Activated naive CD4-positive, alpha-beta T cell treated with anti-CD3 and anti-CD28 coated beads, Interleukin-2, amount 50 U/mL, for 72 hours (primary cell): ENCODE data around the gene IGBP1. TPM values are rescaled to one million over a fixed set of nuclear protein-coding genes. Genes with fewer than 3 reads are reported as not detected.
"Not testable (repeated sequence)": the region's sequence is repeated elsewhere in the genome, so short reads cannot be mapped to it uniquely, and the experiment has no call there.

ENCODE experiments used
- ATAC-seq, 2 donors: fragments of 150-1000 bp; cut with Tn5 transposase; 2 replicates each; pipeline ENCODE4 v1.10.0; 2021; ENCODE audit warnings: mild to moderate bottlenecking in 2 of 2, moderate library complexity in 2 of 2
- DNase-seq, 2 donors: peaks; one replicate each; pipeline ENCODE4 v3.0.0; 2021 to 2022; ENCODE audit warnings: low spot score in 2 of 2
- H3K27ac Mint-ChIP-seq, 2 donors: one replicate each; pipeline ENCODE4 v1.8.0; 2022; ENCODE audit warnings: mild to moderate bottlenecking in 2 of 2, mixed read lengths in 2 of 2
- H3K36me3 Mint-ChIP-seq, 2 donors: one replicate each; pipeline ENCODE4 v1.8.0; 2022; ENCODE audit warnings: mixed read lengths in 2 of 2
- H3K9me3 Mint-ChIP-seq, 2 donors: one replicate each; pipeline ENCODE4 v1.8.0; 2022; ENCODE audit warnings: mixed read lengths in 2 of 2
- total RNA-seq, 2 donors: library from RNA; stranded (reverse); gene quantifications; one replicate each; pipeline ENCODE4 v1.2.3, GENCODE V29; 2022

Gene IGBP1
- total RNA-seq, 2 donors from 2014 or later: 54.1 to 69.2 TPM

DNA sequence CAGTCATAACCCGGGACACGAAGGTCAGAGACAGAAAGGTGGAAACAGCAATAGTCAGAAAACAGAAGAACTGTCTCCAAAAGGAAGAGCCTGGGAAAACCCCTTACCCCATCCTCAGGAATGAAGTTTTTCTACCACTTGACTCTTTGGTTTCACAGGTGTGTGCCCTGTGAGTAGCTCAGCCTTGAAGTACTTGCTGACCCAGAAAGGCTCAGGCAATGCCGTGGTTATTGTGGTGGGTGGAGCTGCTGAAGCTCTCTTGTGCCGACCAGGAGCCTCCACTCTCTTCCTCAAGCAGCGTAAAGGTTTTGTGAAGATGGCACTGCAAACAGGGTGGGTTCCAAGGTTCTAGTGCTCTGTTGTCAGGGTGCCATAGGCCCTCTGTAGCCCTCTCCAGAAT, 68.5 kb downstream of the IGBP1 start:
- ATAC-seq (no peak), DNase-seq (no peak)
- Mint-ChIP-seq H3K9me3 (no peaks in the 10 kb centered on the region), H3K27ac (no peak overlapping the region), H3K36me3 (no peaks in the 10 kb centered on the region)

- DNase-seq (no peak), ATAC-seq (no peak)
- Mint-ChIP-seq H3K9me3 (no peaks in the 10 kb centered on the region), H3K27ac (no peak overlapping the region), H3K36me3 (no peaks in the 10 kb centered on the region)
These were observed 75.2 kb downstream of the IGBP1 start for GRCh38 chrX:70208479-70208878.

- H3K27ac Mint-ChIP-seq, DNase-seq, ATAC-seq: not testable (repeated sequence)
These were observed 76.3 kb downstream of the IGBP1 start for GRCh38 chrX:70209570-70209969.

More at GRCh38 chrX:70209570-70209969, 76.3 kb downstream of the IGBP1 start:
- not testable (repeated sequence) for H3K9me3 Mint-ChIP-seq, H3K36me3 Mint-ChIP-seq

Other genes with a start within 250 kb of the IGBP1 start
- gene AWAT2, start 83.5 kb upstream of the IGBP1 start, total RNA-seq: under 1 TPM in 1 of 2 donors, not detected in 1; 0.30 TPM
- not detected for gene OTUD6A, start 71.0 kb upstream of the IGBP1 start, total RNA-seq
- gene DGAT2L6, start 44.0 kb downstream of the IGBP1 start, total RNA-seq: not detected
- gene AWAT1, start 101.2 kb downstream of the IGBP1 start, total RNA-seq: under 1 TPM in 1 of 2 donors, not detected in 1; 0.27 TPM
- under 1 TPM; 0.14 to 0.31 TPM for gene P2RY4, start 126.8 kb downstream of the IGBP1 start, total RNA-seq
- gene ARR3, start 134.9 kb downstream of the IGBP1 start, total RNA-seq: not detected
- not detected for gene RAB41, start 148.7 kb downstream of the IGBP1 start, total RNA-seq
- gene PDZD11, start 156.5 kb downstream of the IGBP1 start, total RNA-seq: 10 to 100 TPM; 22.3 to 41.1 TPM
- 10 to 100 TPM; 28.0 to 38.0 TPM for gene KIF4A, start 156.7 kb downstream of the IGBP1 start, total RNA-seq